Hepatocyte (in vitro differentiated cells): ENCODE measurements around the gene MRPL46. TPM values are rescaled to one million over a fixed set of nuclear protein-coding genes. Genes with fewer than 3 reads are reported as not detected.
A peak's percentile ranks its signal among the peaks of the same experiment; 100 is the strongest.

Source experiments
- DNase-seq: peaks from one replicate; pipeline ENCODE4 v3.0.0-alpha.2; 2016; ENCODE audit warnings: low spot score
- H2AFZ ChIP-seq: fragments of 200-600 bp; sonication (generic); 2 replicates; pipeline ENCODE4 v1.6.0; 2016; ENCODE audit warnings: antibody characterized with exemption, mild to moderate bottlenecking
- H3K27ac ChIP-seq: fragments of 200-600 bp; sonication (generic); 2 replicates; pipeline ENCODE4 v1.5.1; 2016; ENCODE audit warnings: mild to moderate bottlenecking
- H3K27me3 ChIP-seq: fragments of 200-600 bp; sonication (generic); 2 replicates; pipeline ENCODE4 v1.6.1; 2016
- H3K36me3 ChIP-seq: fragments of 200-600 bp; sonication (generic); replicated peaks from 2 replicates; pipeline ENCODE4 v1.5.1; 2016; ENCODE audit warnings: low read depth; ENCODE audit not compliant: insufficient read depth
- H3K4me1 ChIP-seq: fragments of 200-600 bp; sonication (generic); 2 replicates; pipeline ENCODE4 v1.5.1; 2016; ENCODE audit warnings: mild to moderate bottlenecking, moderate library complexity; ENCODE audit not compliant: insufficient read depth
- H3K4me2 ChIP-seq: fragments of 200-600 bp; sonication (generic); 2 replicates; pipeline ENCODE4 v1.6.0; 2016
- H3K4me3 ChIP-seq: fragments of 200-600 bp; sonication (generic); 2 replicates; pipeline ENCODE4 v1.5.1; 2016; ENCODE audit warnings: mild to moderate bottlenecking
- H3K79me2 ChIP-seq: fragments of 200-600 bp; sonication (generic); 2 replicates; pipeline ENCODE4 v1.6.0; 2017; ENCODE audit warnings: mild to moderate bottlenecking
- H3K9me2 ChIP-seq: fragments of 200-600 bp; sonication (generic); replicated peaks from 2 replicates; pipeline ENCODE4 v1.6.0; 2017; ENCODE audit warnings: mild to moderate bottlenecking; ENCODE audit not compliant: insufficient read depth
- H3K9me3 ChIP-seq: fragments of 200-600 bp; sonication (generic); 2 replicates; pipeline ENCODE4 v1.5.1; 2016; ENCODE audit warnings: low read depth, mild to moderate bottlenecking
- H4K20me1 ChIP-seq: fragments of 200-600 bp; sonication (generic); 2 replicates; pipeline ENCODE4 v1.6.0; 2016; ENCODE audit warnings: mild to moderate bottlenecking; ENCODE audit not compliant: insufficient read depth, poor library complexity, severe bottlenecking
- EZH2 ChIP-seq: fragments of 200-600 bp; sonication (generic); IDR thresholded peaks from 2 replicates; pipeline ENCODE4 v1.6.1; 2016; ENCODE audit warnings: antibody characterized with exemption, mild to moderate bottlenecking, borderline replicate concordance
- EZH2phosphoT487 ChIP-seq: fragments of 200-600 bp; sonication (generic); IDR thresholded peaks from one replicate; pipeline ENCODE4 v1.6.1; 2018; ENCODE audit warnings: antibody characterized with exemption, mild to moderate bottlenecking, low read depth, moderate library complexity; ENCODE audit not compliant: unreplicated experiment, severe bottlenecking
- WGBS: methylation state at CpG from one replicate; pipeline ENCODE4 v1.1.6; 2016; ENCODE audit warnings: low lambda C conversion rate; ENCODE audit errors: missing lambda C conversion rate; 5-methylcytosine and 5-hydroxymethylcytosine counted together
- polyA plus RNA-seq: library from polyadenylated mRNA; unstranded; fragments of >200 nt; fragmentation: Nextera tagmentation; extraction: Ambion mirVana; gene quantifications from 2 replicates; pipeline ENCODE4 v1.2.1, GENCODE V29; 2016
- total RNA-seq: library from RNA; depleted of rRNA; stranded (reverse); fragments of >200 nt; gene quantifications from 2 replicates; pipeline ENCODE4 v1.2.3, GENCODE V29; 2014
- TF ChIP-seq, protein P1 (sequence below): fragments of 200-600 bp; sonication (generic); IDR thresholded peaks from 2 replicates; pipeline ENCODE4 v1.5.1; 2016; ENCODE audit warnings: antibody characterized with exemption, mild to moderate bottlenecking; ENCODE audit not compliant: poor library complexity

MRPL46 gene
- total and polyA plus RNA-seq, 2 experiments from 2014 or later: 29.0 to 40.9 TPM

DNA sequence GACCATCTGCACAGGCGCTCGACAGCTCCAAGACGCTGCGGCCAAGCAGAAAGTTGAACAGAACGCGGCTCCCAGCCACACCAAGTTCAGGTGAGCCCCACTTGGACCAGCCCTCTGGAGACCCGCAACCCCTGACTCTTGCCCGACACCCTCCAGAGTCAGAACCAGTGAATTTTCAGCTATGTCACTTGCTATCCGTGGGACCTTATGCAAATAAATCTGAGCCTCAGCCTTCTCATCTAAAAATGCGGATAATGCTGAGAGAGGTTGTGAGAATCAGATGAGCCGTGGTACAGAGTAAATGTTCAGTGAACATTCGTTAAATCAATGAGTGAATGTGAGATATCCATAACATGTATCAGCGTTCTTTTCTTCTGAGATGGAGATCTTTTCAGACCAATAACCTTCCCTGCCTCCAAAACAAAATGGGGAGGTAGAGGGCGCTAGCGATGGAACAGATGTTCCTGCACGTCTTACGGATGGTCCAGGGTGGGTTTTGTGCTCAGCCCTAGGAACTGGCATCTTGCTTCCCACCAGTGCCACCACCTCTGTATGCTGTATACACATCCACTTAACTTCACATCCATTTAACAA lies 844 bp upstream of the MRPL46 start:
- Histone ChIP-seq H3K9me3 (no peaks in the 10 kb centered on the region), H3K4me1 (peaks cover 14% of the 10 kb centered on the region), H3K79me2 (peaks cover 28% of the 10 kb centered on the region), H3K4me2 (peak overlapping the region; percentile 92), H3K9me2 (no peaks in the 10 kb centered on the region), H2AFZ (peak overlapping the region; percentile 19), H3K36me3 (no peaks in the 10 kb centered on the region), H3K27ac (peak overlapping the region; percentile 81), H3K4me3 (peak overlapping the region; percentile 55), H3K27me3 (no peaks in the 10 kb centered on the region), H4K20me1 (no peaks in the 10 kb centered on the region)
- TF ChIP-seq, protein P1, sequence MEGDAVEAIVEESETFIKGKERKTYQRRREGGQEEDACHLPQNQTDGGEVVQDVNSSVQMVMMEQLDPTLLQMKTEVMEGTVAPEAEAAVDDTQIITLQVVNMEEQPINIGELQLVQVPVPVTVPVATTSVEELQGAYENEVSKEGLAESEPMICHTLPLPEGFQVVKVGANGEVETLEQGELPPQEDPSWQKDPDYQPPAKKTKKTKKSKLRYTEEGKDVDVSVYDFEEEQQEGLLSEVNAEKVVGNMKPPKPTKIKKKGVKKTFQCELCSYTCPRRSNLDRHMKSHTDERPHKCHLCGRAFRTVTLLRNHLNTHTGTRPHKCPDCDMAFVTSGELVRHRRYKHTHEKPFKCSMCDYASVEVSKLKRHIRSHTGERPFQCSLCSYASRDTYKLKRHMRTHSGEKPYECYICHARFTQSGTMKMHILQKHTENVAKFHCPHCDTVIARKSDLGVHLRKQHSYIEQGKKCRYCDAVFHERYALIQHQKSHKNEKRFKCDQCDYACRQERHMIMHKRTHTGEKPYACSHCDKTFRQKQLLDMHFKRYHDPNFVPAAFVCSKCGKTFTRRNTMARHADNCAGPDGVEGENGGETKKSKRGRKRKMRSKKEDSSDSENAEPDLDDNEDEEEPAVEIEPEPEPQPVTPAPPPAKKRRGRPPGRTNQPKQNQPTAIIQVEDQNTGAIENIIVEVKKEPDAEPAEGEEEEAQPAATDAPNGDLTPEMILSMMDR: no peak
- TF ChIP-seq EZH2 (no peak), EZH2phosphoT487 (no peak)
- no peak for DNase-seq
- WGBS: 14% methylated on average over 17 of the region's 17 CpGs

DNA sequence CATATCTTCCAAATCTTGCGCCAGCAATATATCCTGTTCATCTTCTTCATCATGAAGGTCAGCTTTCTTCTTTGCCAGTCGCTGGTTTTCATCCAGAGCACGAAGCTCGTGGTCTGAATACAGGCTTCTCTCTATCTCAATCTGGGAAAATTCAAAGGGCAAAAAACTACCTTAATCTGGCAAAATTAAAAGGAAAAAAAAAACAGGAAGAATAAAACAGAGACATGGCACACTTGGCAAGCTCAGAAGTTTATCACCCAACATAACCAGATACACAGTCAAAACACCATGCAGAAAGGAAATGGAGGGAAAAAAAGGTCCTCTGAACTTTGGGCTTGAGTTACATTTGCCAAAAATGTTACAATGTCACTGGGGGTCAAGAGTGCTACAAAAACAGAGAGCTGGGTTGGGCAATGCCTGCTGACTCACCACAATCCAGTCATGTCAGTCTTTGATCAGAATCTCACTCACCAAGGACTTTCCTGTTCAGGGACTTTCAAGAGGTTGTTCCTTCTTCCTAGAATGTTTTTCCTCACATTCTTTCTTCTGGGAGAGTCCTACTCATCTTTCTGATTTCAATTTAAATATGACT lies 1.5 kb downstream of the MRPL46 start:
- Histone ChIP-seq H3K9me3 (no peaks in the 10 kb centered on the region), H3K9me2 (no peaks in the 10 kb centered on the region), H2AFZ (no peak overlapping the region), H3K27me3 (no peaks in the 10 kb centered on the region), H4K20me1 (no peaks in the 10 kb centered on the region), H3K36me3 (no peaks in the 10 kb centered on the region), H3K4me2 (peak overlapping the region; percentile 81), H3K4me1 (peaks cover 14% of the 10 kb centered on the region), H3K27ac (peak overlapping the region; percentile 81), H3K4me3 (peak overlapping the region; percentile 55), H3K79me2 (peaks cover 28% of the 10 kb centered on the region)
- DNase-seq: peak; percentile 35
- no peak for TF ChIP-seq EZH2
- TF ChIP-seq, protein P1: no peak
- 93% methylated on average over 4 of the region's 4 CpGs for WGBS

DNA sequence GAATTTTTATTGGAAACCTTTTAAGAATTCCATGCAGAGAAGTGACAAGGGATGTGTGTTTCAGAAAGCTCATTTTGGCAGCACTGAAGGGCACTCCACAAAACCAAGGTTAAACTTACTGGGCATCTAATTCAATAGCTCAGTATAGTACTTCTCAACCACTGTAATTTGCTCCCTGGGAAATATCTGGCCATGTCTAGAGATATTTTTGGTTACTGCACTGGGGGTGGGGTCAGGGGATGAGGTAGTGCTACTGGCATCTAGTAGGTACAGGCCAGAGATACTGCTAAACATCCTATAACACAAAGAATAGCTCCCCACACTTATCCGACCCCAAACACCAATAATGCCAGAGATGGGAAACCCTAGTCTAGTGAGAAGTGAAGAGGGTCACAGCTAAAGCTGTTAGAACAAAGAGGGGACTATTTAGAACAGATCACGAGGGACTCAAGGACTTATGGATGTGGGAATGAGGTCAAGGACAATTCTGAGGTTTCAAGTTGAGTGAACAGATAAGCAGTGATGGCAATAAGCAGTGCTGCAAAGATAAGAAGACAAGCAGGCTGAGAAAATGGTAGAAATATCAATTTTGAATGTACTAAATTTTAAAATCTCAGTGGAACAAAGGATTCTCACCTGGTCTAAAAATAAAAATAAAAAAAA lies 3.2 kb downstream of the MRPL46 start:
- TF ChIP-seq EZH2 (no peak), EZH2phosphoT487 (no peak)
- TF ChIP-seq, protein P1: no peak
- Histone ChIP-seq H3K27me3 (no peaks in the 10 kb centered on the region), H3K4me1 (peaks cover 14% of the 10 kb centered on the region), H2AFZ (no peak overlapping the region), H3K4me2 (no peak overlapping the region), H3K36me3 (no peaks in the 10 kb centered on the region), H4K20me1 (no peaks in the 10 kb centered on the region), H3K27ac (no peak overlapping the region), H3K79me2 (peaks cover 25% of the 10 kb centered on the region), H3K9me2 (no peaks in the 10 kb centered on the region), H3K4me3 (no peak overlapping the region), H3K9me3 (no peaks in the 10 kb centered on the region)
- DNase-seq: no peak
- 86% methylated on average over 2 of the region's 2 CpGs for WGBS
